HCT116 (cell line): ENCODE results near the gene DLX4.

Experiments used
- CEBPB ChIP-seq: IDR thresholded peaks from 2 replicates; pipeline ENCODE4 v1.6.1; 2012; ENCODE audit warnings: low read depth
- CTCF ChIP-seq, 3 experiments: fragments of 200-600 bp in 1 of 3; sonication (generic) in 1 of 3; IDR thresholded peaks in 2 of 3; conservative IDR thresholded peaks in 1 of 3; 2 replicates each; pipeline ENCODE4 v1.5.1; 2012 to 2017; ENCODE audit warnings: low read depth in 2 of 3, low read length in 2 of 3, antibody characterized with exemption in 1 of 3, borderline replicate concordance in 1 of 3, control low read depth in 1 of 3, mild to moderate bottlenecking in 1 of 3, mixed read lengths in 1 of 3, mixed run types in 1 of 3, moderate library complexity in 1 of 3; ENCODE audit not compliant: insufficient read depth in 1 of 3
- EGR1 ChIP-seq: IDR thresholded peaks from 2 replicates; pipeline ENCODE4 v1.6.1; 2012; ENCODE audit warnings: low read depth
- EZH2phosphoT487 ChIP-seq: fragments of 200-600 bp; IDR thresholded peaks from 2 replicates; pipeline ENCODE4 v1.6.1; 2018; ENCODE audit warnings: antibody characterized with exemption, borderline replicate concordance
- POLR2A ChIP-seq: IDR thresholded peaks from 2 replicates; pipeline ENCODE4 v1.7.0; 2011; ENCODE audit warnings: borderline replicate concordance; ENCODE audit not compliant: insufficient read depth, insufficient read length; ENCODE audit errors: extremely low read depth
- REST ChIP-seq: IDR thresholded peaks from 2 replicates; pipeline ENCODE4 v1.6.1; 2012; ENCODE audit warnings: low read depth
- SIN3A ChIP-seq: IDR thresholded peaks from 2 replicates; pipeline ENCODE4 v1.6.1; 2012; ENCODE audit warnings: low read depth
- SP1 ChIP-seq: IDR thresholded peaks from 2 replicates; pipeline ENCODE4 v1.6.1; 2012; ENCODE audit warnings: low read depth

- no peak for TF ChIP-seq CTCF (IDR thresholded peaks at IDR 0.05 in 2 of 3, conservative IDR thresholded peaks at IDR 0.05 in 1 of 3; ENCODE audit: borderline replicate concordance in 1 of 3, insufficient read depth in 1 of 3, low read depth in 2 of 3, low read length in 2 of 3)
- TF ChIP-seq SIN3A = no peak
- TF ChIP-seq EZH2phosphoT487 = no peak
- no peak for TF ChIP-seq CEBPB
- no peak for TF ChIP-seq EGR1
- no peak for TF ChIP-seq REST
- TF ChIP-seq SP1 = no peak
- TF ChIP-seq POLR2A = no peak
Observed at GRCh38 chr17:49978501-49978900, 9.5 kb downstream of the DLX4 start.
